Fibroblast of pulmonary artery (primary cell): ENCODE measurements around the gene COX6B1.

Experiments used
- DNase-seq: peaks from one replicate; pipeline ENCODE4 v3.0.0-alpha.2; 2010; ENCODE audit warnings: low read depth
- H3K4me3 ChIP-seq: replicated peaks from 2 replicates; pipeline ENCODE4 v1.5.1; 2011; ENCODE audit warnings: low read depth, mild to moderate bottlenecking, control low read depth, low read length, moderate library complexity
- TF ChIP-seq, protein P1 (sequence below): IDR thresholded peaks from 2 replicates; pipeline ENCODE4 v1.5.1; 2011; ENCODE audit warnings: mild to moderate bottlenecking, control low read depth, low read length, inconsistent platforms; ENCODE audit errors: missing control alignments

COX6B1 gene

DNA sequence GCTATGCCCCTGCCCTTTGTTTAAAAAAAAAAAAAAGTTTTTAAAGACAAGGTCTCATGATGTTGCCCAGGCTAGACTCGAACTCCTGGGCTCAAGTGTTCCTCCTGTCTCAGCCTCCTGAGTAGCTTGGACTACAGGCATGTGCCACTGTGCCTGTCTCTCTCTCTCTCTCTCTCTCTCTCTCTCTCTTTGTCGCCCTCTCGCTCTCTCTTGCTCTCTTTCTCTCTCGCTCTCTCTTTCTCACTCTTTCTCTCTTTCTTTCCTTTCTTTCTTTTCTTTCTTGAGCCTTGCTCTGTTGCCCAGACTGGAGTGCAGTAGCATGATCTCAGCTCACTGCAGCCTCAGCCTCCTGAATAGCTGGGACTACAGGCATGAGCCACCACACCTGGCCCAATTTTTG, 7.5 kb downstream of the COX6B1 start:
- H3K4me3 ChIP-seq: no peak overlapping the region
- TF ChIP-seq, protein P1, sequence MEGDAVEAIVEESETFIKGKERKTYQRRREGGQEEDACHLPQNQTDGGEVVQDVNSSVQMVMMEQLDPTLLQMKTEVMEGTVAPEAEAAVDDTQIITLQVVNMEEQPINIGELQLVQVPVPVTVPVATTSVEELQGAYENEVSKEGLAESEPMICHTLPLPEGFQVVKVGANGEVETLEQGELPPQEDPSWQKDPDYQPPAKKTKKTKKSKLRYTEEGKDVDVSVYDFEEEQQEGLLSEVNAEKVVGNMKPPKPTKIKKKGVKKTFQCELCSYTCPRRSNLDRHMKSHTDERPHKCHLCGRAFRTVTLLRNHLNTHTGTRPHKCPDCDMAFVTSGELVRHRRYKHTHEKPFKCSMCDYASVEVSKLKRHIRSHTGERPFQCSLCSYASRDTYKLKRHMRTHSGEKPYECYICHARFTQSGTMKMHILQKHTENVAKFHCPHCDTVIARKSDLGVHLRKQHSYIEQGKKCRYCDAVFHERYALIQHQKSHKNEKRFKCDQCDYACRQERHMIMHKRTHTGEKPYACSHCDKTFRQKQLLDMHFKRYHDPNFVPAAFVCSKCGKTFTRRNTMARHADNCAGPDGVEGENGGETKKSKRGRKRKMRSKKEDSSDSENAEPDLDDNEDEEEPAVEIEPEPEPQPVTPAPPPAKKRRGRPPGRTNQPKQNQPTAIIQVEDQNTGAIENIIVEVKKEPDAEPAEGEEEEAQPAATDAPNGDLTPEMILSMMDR: no peak
- DNase-seq: no peak

DNA sequence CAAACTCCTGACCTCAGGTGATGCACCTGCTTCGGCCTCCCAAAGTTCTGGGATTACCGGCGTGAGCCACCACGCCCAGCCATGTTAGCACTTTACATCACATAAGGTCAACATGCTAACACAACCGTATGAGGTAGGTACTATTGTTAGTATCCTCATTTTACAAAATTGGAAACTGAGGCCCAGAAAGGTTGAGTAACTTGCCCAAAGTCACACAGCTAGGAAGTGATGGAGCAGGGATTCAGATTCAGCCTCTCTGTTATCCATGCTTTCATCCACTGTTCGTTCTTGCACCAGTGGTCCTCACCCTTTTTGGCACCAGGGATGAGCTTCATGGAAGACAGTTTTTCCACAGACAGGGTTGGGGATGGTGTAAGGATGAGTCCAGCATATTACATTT, 8.6 kb downstream of the COX6B1 start:
- no peak overlapping the region for H3K4me3 ChIP-seq
- no peak for DNase-seq
- TF ChIP-seq, protein P1: no peak

DNA sequence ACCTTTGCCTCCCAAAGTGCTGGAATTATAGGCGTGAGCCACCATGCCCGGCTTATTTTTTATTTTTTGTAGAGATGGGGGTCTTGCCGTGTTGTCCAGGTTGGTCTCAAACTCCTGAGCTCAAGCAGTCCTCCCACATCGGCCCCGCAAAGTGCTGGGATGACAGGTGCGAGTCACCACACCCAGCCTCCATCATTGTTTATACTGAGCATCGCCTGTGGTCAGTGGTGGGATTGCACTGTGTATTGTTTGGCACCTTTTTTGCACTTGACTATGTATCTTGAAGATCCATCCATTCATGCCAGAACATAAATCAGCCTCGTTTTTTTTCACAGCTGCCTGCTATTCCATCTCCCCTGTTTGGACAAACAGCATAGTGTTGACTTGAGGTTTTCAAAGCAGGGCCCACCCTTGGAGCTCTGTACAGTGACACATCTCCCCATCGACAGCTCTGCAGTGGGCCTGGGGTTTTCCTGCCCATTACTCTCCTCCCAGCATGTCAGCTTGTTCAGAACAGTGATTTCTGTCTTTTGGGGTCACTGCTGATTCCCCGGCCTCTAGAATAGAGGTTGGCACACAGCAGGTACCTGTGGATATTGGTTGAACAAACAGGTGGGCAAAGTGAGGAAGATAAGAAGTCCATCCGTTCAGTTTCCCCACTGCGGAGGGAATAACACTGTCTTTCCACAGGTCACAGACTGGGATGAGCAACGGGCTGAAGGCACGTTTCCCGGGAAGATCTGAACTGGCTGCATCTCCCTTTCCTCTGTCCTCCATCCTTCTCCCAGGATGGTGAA, 10.0 kb downstream of the COX6B1 start:
- TF ChIP-seq, protein P1: peak; percentile 23
- no peak for DNase-seq
- H3K4me3 ChIP-seq: no peak overlapping the region

DNA sequence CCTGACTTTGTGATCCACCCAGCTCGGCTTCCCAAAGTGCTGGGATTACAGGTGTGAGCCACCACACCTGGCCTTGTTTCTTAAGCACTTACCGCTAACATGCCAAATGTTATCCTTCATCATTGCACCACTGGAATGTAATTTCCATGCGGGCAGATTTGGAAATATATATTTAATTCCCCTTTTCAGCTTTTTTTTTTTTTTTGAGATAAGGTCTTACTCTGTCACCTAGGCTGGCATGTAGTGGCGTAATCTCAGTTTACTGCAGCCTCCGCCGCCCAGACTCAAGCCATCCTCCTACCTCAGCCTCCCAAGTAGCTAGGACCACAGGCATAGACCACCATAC, 13.8 kb downstream of the COX6B1 start:
- no peak for DNase-seq
- TF ChIP-seq, protein P1: no peak
- no peak overlapping the region for H3K4me3 ChIP-seq

DNA sequence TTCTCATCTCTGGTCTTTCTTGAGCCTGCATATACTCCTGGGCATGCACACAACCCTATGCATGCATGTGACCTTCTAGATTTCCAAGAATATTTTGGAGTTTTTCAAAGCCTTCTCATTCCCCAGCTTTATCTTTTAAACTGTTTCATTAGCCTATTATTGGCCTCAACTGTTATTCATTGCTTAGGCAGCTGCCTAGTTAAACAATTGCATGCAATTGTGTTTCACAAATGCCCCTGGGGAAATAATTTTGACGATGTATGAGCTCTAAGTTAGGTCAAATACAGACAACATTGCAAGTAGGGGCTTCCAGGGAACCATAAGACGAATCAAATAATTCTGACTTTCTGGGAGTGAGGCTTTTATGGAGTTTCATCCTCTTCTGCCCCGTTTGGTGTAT, 15.9 kb downstream of the COX6B1 start:
- TF ChIP-seq, protein P1: no peak
- DNase-seq: no peak
- H3K4me3 ChIP-seq: no peak overlapping the region

DNA sequence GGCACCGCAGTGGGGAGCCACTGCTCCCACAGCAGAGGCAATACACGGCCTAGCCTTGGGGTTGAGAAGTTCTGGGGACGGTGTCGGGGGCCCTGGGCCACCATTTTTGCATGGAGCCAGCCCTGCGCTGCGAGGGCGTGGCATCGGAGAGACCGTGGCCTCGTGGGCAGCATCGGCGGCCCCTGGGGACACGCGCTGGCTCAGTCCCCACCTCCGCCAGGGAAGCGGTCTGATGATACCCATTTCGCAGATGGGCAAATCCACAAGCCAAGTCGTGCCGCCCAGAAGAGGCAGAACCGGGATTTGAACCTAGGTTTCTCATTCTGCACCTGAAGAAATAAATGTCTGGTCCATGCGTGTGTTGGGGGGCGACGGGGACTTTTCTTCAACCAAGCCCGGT, 17.0 kb downstream of the COX6B1 start:
- no peak overlapping the region for H3K4me3 ChIP-seq
- TF ChIP-seq, protein P1: no peak
- DNase-seq: no peak

DNA sequence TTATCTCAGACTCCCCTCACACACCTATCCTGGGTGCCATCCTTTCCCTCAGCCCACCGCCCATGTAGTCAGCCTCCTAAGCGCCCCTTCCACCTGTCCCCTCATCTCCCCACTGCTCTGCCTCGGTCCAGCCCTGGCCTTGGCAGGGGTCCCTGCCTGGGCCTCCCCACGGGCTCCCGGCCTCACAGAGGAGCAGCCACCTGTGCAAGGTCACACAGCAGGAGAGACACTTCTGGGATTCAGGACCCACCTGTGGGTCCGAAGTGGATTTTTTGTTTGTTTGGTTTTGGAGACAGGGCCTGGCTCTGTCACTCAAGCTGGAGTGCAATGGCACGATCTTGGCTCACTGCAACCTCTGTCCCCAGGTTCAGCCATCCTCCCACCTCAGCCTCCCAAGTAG, 17.5 kb downstream of the COX6B1 start:
- TF ChIP-seq, protein P1: no peak
- DNase-seq: no peak
- H3K4me3 ChIP-seq: no peak overlapping the region
